Mesodermal cell (in vitro differentiated cells): ENCODE data around the gene DENND1B.
"Not testable (repeated sequence)": the region's sequence is repeated elsewhere in the genome, so short reads cannot be mapped to it uniquely, and the experiment has no call there.

Source experiments
- H3K27ac ChIP-seq: 2 replicates; pipeline ENCODE4 v1.7.0; 2013; ENCODE audit warnings: mild to moderate bottlenecking, low read depth, low read length, moderate library complexity; ENCODE audit not compliant: severe bottlenecking
- H3K36me3 ChIP-seq: 2 replicates; pipeline ENCODE4 v1.7.1; 2013; ENCODE audit warnings: mild to moderate bottlenecking, low read length, moderate library complexity; ENCODE audit not compliant: control insufficient read depth, insufficient read depth
- H3K4me1 ChIP-seq: one replicate; pipeline ENCODE4 v1.7.1; 2013; ENCODE audit warnings: mild to moderate bottlenecking, low read length; ENCODE audit not compliant: insufficient read depth, control insufficient read depth, poor library complexity, severe bottlenecking
- H3K4me3 ChIP-seq: 2 replicates; pipeline ENCODE4 v1.7.0; 2013; ENCODE audit warnings: low read length, control low read depth, mild to moderate bottlenecking; ENCODE audit not compliant: insufficient read depth, poor library complexity, severe bottlenecking; ENCODE audit errors: extremely low read depth
- H3K9me3 ChIP-seq: 2 replicates; pipeline ENCODE4 v1.7.1; 2013; ENCODE audit warnings: mild to moderate bottlenecking, low read length, moderate library complexity; ENCODE audit not compliant: control insufficient read depth
- WGBS, 2 experiments: methylation state at CpG; one replicate each; pipeline ENCODE4 v1.1.5; 2013; ENCODE audit warnings: missing lambda C conversion rate in 2 of 2; ENCODE audit not compliant: insufficient coverage in 2 of 2; 5-methylcytosine and 5-hydroxymethylcytosine counted together

The DENND1B gene

GRCh38 chr1:197510691-197511378 lies 264.4 kb downstream of the DENND1B start:
- no peaks in the 10 kb centered on the region for H3K9me3 ChIP-seq
- H3K36me3 ChIP-seq, result no peaks in the 10 kb centered on the region
- H3K4me3 ChIP-seq, result no peak overlapping the region
- no peaks in the 10 kb centered on the region for H3K4me1 ChIP-seq
- H3K27ac ChIP-seq, result no peak overlapping the region
- no CpG with 5 or more reads among the region's 4 CpGs for WGBS, 2 experiments

- Histone ChIP-seq H3K4me1 (no peaks in the 10 kb centered on the region), H3K27ac (no peak overlapping the region), H3K4me3 (no peak overlapping the region), H3K36me3 (no peaks in the 10 kb centered on the region), H3K9me3 (no peaks in the 10 kb centered on the region)
- 78 to 80% methylated on average over 6 to 7 of the region's 10 CpGs for WGBS, 2 experiments
These were observed 278.6 kb downstream of the DENND1B start for GRCh38 chr1:197496722-197497121.

DNA sequence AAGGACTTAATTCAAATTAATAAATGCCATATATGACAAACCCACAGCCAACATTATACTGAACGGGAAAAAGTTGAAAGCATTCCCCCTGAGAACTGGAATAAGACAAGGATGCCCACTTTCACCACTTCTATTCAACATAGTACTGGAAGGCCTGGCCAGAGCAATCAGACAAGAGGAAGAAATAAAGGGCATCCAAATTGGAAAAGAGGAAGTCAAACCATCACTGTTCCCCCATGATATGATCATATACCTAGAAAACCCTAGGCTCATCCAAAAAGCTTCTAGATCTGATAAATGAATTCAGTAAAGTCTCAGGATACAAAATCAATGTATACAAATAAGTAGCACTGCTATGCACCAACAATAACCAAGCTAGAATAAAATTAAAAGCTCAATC lies 283.8 kb downstream of the DENND1B start:
- H3K9me3 ChIP-seq, H3K36me3 ChIP-seq, H3K27ac ChIP-seq, H3K4me3 ChIP-seq, H3K4me1 ChIP-seq: not testable (repeated sequence)
- 100% methylated on average over 1 of the region's 1 CpG; no CpG with 5 or more reads in 1 of the 2 experiments for WGBS, 2 experiments

DNA sequence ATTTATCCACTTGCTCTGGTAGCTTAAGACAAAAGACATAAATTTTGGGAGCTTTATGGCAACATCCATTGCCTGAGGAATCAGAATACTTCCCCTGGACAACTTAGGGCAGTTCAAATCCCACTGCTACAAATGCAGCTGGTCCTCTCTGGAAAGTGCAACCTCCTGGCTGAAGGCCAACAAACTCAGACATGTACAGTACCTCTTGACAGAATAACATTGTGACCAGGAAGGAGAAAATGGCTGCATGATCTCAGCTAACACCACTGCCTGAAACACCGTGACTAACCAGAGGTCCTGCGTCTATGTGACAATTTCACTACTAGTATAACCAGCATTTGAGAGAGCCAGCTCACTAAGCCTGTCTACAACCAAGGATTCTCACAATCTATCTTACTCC lies 288.3 kb downstream of the DENND1B start:
- no peak overlapping the region for H3K4me3 ChIP-seq
- H3K27ac ChIP-seq, result no peak overlapping the region
- 100% methylated on average over 1 of the region's 2 CpGs for WGBS, 2 experiments
- no peaks in the 10 kb centered on the region for H3K9me3 ChIP-seq
- no peaks in the 10 kb centered on the region for H3K4me1 ChIP-seq
- H3K36me3 ChIP-seq, result no peaks in the 10 kb centered on the region

DNA sequence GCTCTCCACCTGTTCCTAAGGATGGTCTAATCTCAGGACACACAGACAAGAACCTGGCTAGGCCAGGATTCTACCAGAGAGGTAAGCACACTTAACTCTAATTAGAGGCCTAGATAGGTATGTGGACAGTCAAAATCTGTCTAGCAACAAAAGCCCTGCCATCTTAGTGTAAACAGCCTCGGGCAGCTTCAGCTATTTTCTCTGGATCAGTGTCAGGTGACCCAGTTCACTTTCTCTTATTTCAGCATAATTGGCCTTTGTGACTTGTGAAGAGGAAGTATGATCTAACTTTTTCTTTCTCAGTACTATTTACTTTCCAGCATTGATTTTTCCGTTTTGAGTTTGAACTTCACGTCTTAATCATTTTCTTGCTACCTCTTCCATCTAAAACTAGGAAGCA lies 289.5 kb downstream of the DENND1B start:
- H3K4me1 ChIP-seq, result no peaks in the 10 kb centered on the region
- 94 to 100% methylated on average over 2 of the region's 3 CpGs for WGBS, 2 experiments
- no peak overlapping the region for H3K4me3 ChIP-seq
- H3K9me3 ChIP-seq, result no peaks in the 10 kb centered on the region
- no peak overlapping the region for H3K27ac ChIP-seq
- no peaks in the 10 kb centered on the region for H3K36me3 ChIP-seq

GRCh38 chr1:197481101-197481500 lies 294.2 kb downstream of the DENND1B start:
- H3K4me3 ChIP-seq, result no peak overlapping the region
- H3K4me1 ChIP-seq, result no peaks in the 10 kb centered on the region
- H3K27ac ChIP-seq, result no peak overlapping the region
- no peaks in the 10 kb centered on the region for H3K9me3 ChIP-seq
- 88% methylated on average over 3 of the region's 4 CpGs for WGBS, 2 experiments
- H3K36me3 ChIP-seq, result no peaks in the 10 kb centered on the region

GRCh38 chr1:197480446-197480845 lies 294.8 kb downstream of the DENND1B start:
- Histone ChIP-seq H3K4me3 (no peak overlapping the region), H3K9me3 (no peaks in the 10 kb centered on the region), H3K27ac (no peak overlapping the region), H3K36me3 (no peaks in the 10 kb centered on the region), H3K4me1 (no peaks in the 10 kb centered on the region)
- 90 to 100% methylated on average over 1 to 3 of the region's 6 CpGs for WGBS, 2 experiments

- H3K4me3 ChIP-seq, result no peak overlapping the region
- no peaks in the 10 kb centered on the region for H3K36me3 ChIP-seq
- H3K9me3 ChIP-seq, result no peaks in the 10 kb centered on the region
- H3K4me1 ChIP-seq, result peaks cover 9% of the 10 kb centered on the region
- 90 to 100% methylated on average over 1 to 2 of the region's 3 CpGs for WGBS, 2 experiments
- no peak overlapping the region for H3K27ac ChIP-seq
These were observed 303.1 kb downstream of the DENND1B start for GRCh38 chr1:197472141-197472540.

GRCh38 chr1:197471248-197471985 lies 303.9 kb downstream of the DENND1B start:
- WGBS, 2 experiments, result 26 to 33% methylated on average over 2 to 4 of the region's 9 CpGs
- no peak overlapping the region for H3K27ac ChIP-seq

DNA sequence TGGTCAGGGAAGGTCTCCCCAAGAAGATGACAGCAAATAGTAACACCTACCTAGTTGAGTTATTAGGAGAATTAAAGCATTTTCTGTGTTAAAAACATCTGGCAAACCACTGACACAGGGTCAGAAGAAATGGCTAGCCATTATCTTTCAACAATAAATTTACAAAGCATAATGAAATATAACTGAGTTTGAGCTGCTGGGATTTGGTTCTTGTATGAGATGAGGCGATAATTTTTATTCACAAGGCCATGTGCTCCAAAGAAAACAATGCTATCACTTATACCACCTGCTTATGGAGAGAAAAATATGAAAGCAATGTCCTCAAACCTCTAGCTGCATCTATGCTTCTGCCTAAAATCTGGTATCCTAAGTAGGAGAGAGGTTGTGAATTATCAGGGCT lies 304.9 kb downstream of the DENND1B start:
- Histone ChIP-seq H3K4me1 (peaks cover 9% of the 10 kb centered on the region), H3K27ac (no peak overlapping the region), H3K36me3 (no peaks in the 10 kb centered on the region), H3K4me3 (no peak overlapping the region), H3K9me3 (no peaks in the 10 kb centered on the region)
- WGBS, 2 experiments, result no CpG with 5 or more reads among the region's 1 CpG

More at GRCh38 chr1:197471248-197471985, 303.9 kb downstream of the DENND1B start:
- Histone ChIP-seq H3K4me1 (peaks cover 9% of the 10 kb centered on the region), H3K4me3 (no peak overlapping the region), H3K36me3 (no peaks in the 10 kb centered on the region), H3K9me3 (no peaks in the 10 kb centered on the region)

- Histone ChIP-seq H3K4me1 (peaks cover 9% of the 10 kb centered on the region), H3K36me3 (no peaks in the 10 kb centered on the region), H3K27ac (no peak overlapping the region), H3K9me3 (no peaks in the 10 kb centered on the region), H3K4me3 (no peak overlapping the region)
- WGBS, 2 experiments, result 86 to 90% methylated on average over 2 to 5 of the region's 7 CpGs
These were observed 305.6 kb downstream of the DENND1B start for GRCh38 chr1:197469620-197470210.
